ENCODE data around the gene LRRC73.

GRCh38 chr6:43508481-43509141 is 1.5 kb downstream of the LRRC73 start:
- TF ChIP-seq CTCF (IDR thresholded peaks at IDR 0.05; ENCODE audit: low read depth, low read length) (no peak), POLR2A (IDR thresholded peaks at IDR 0.05; ENCODE audit: extremely low read depth, insufficient read length) (no peak)
